Heart right ventricle (tissue), 16 donors: ENCODE measurements around the gene MTSS2. TPM values are rescaled to one million over a fixed set of nuclear protein-coding genes. Genes with fewer than 3 reads are reported as not detected.

Source experiments
- ATAC-seq, 8 donors: fragments of 200-7000 bp; cut with Tn5 transposase; one replicate each; pipeline ENCODE4 v1.9.1; 2020; ENCODE audit warnings: mild to moderate bottlenecking in 8 of 8, moderate library complexity in 8 of 8, moderate number of reproducible peaks in 1 of 8
- DNase-seq, 2 donors: peaks; one replicate each; pipeline ENCODE4 v3.0.0-alpha.2; 2020
- H3K27ac ChIP-seq, 10 donors: fragments of 200-600 bp; sonication (generic) in 2 of 10; one replicate each; pipeline versions ENCODE4 v1.5.0 to v1.8.0; 2020 to 2022; ENCODE audit warnings: mild to moderate bottlenecking in 3 of 10
- H3K27me3 ChIP-seq, 7 donors: fragments of 200-600 bp; one replicate each; pipeline ENCODE4 v1.8.0; 2021 to 2022; ENCODE audit warnings: mild to moderate bottlenecking in 2 of 7
- H3K36me3 ChIP-seq, 9 donors: fragments of 200-600 bp; sonication (generic) in 1 of 9; one replicate each; pipeline versions ENCODE4 v1.5.0 to v1.8.0; 2020 to 2022; ENCODE audit warnings: mild to moderate bottlenecking in 2 of 9
- H3K4me1 ChIP-seq, 9 donors: fragments of 200-600 bp; sonication (generic) in 1 of 9; one replicate each; pipeline versions ENCODE4 v1.5.0 to v1.8.0; 2020 to 2022; ENCODE audit warnings: mild to moderate bottlenecking in 4 of 9
- H3K4me3 ChIP-seq, 10 donors: fragments of 200-600 bp; sonication (generic) in 2 of 10; one replicate each; pipeline versions ENCODE4 v1.5.0 to v1.8.0; 2020 to 2022; ENCODE audit warnings: mild to moderate bottlenecking in 7 of 10, moderate library complexity in 2 of 10
- H3K9me3 ChIP-seq, 11 donors: fragments of 200-600 bp in 10 of 11; sonication (generic) in 2 of 11; one replicate each; pipeline versions ENCODE4 v1.5.0 to v1.8.0; 2013 to 2022; ENCODE audit warnings: mild to moderate bottlenecking in 2 of 11, control low read depth in 1 of 11, moderate library complexity in 1 of 11
- WGBS, 2 donors: extraction: QIAGEN DNeasy Blood & Tissue Kit; methylation state at CpG; one replicate each; pipeline ENCODE4 v1.1.7; 2013; ENCODE audit warnings: inconsistent platforms in 1 of 2; 5-methylcytosine and 5-hydroxymethylcytosine counted together
- intact Hi-C, 10 donors: fragments of 100-400 bp; cut with DNase I; formaldehyde crosslinking; loops; one replicate each; pipeline versions ENCODE4 v1.11.1 to v1.14.2; 2022
- polyA plus RNA-seq, 2 donors: library from polyadenylated mRNA; stranded (reverse); fragments of 200-250 nt; gene quantifications; one replicate each; pipeline ENCODE4 v1.2.3, GENCODE V29; 2013
- total RNA-seq, 10 donors: library from RNA; stranded (reverse); fragmentation: NEBNext Ultra II Directional in 3 of 10; extraction: Animal tissue kit (Norgen Biotek cat#: 25700) in 3 of 10; gene quantifications; one replicate each; pipeline versions ENCODE4 v1.2.1 to v1.2.4, GENCODE V29; 2021 to 2023
- TF ChIP-seq, protein P1 (sequence below), 9 donors: fragments of 200-600 bp; sonication (generic) in 2 of 9; IDR thresholded peaks; one replicate each; pipeline versions ENCODE4 v1.5.0 to v1.8.0; 2021 to 2022; ENCODE audit warnings: antibody characterized with exemption in 9 of 9, mild to moderate bottlenecking in 5 of 9, moderate library complexity in 1 of 9
- donor health status: Arrhythmogenic right ventricular cardiomyopathy.
- donor health status: ischemic (EF 13 %, LVEDD 7.1; RV severe dilation, severe dysfunction).
- donor health status: healthy with polysubstance abuse.
- donor health status: DM: no; HTN: yes; CAD: no.
- donor health status: DM: no; HTN: no; CAD: no.
- donor health status: ischemic (EF 25% LVEDD 6.9; RV normal size, moderate dysfunction).
- donor health status: ischemic (EF 25% LVEDD 5.7; RV mildly dilated, moderate dysfunction).
- donor health status: healthy.
- donor health status: DM: yes; HTN: yes; CAD: no.
- donor health status: Ischemic cardiomyopathy.
- donor health status: ischemic (EF 35%, LVEDD 5.7; RV mildly dilated, moderate dysfunction).
- donor health status: nonischemic (EF 11% LVEDD 7.7; RV severe dilation, severe dysfunction).
- donor health status: DM: yes; HTN: yes; CAD: no.
- donor health status: PGD.
- donor health status: ischemic (EF 29% LVEDD 5.4; RV normal size, mild dysfunction).
- donor health status: nonischemic (EF 23%, LVEDD 6.1; RV moderate dilation, normal function).

The MTSS2 gene
- total and polyA plus RNA-seq, 12 donors, result 39.0 to 121 (median 58.9) TPM

- TF ChIP-seq, protein P1, sequence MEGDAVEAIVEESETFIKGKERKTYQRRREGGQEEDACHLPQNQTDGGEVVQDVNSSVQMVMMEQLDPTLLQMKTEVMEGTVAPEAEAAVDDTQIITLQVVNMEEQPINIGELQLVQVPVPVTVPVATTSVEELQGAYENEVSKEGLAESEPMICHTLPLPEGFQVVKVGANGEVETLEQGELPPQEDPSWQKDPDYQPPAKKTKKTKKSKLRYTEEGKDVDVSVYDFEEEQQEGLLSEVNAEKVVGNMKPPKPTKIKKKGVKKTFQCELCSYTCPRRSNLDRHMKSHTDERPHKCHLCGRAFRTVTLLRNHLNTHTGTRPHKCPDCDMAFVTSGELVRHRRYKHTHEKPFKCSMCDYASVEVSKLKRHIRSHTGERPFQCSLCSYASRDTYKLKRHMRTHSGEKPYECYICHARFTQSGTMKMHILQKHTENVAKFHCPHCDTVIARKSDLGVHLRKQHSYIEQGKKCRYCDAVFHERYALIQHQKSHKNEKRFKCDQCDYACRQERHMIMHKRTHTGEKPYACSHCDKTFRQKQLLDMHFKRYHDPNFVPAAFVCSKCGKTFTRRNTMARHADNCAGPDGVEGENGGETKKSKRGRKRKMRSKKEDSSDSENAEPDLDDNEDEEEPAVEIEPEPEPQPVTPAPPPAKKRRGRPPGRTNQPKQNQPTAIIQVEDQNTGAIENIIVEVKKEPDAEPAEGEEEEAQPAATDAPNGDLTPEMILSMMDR (IDR thresholded peaks at IDR 0.05), result no peak
- Histone ChIP-seq H3K9me3 (no peaks in the 10 kb centered on the region), H3K4me3 (no peak overlapping the region), H3K36me3 (peaks cover 0 to 6% (median 0%) of the 10 kb centered on the region in 9 donors), H3K4me1 (peaks cover 4 to 42% (median 23%) of the 10 kb centered on the region in 9 donors), H3K27me3 (no peaks in the 10 kb centered on the region), H3K27ac (no peak overlapping the region)
- WGBS, 2 donors, result 82% methylated on average over 20 of the region's 20 CpGs
- ATAC-seq (no peak), DNase-seq (no peak)
- intact Hi-C loops, result no loop called here
Measured at GRCh38 chr16:70708366-70709246, 22.8 kb upstream of the MTSS2 start.

- ATAC-seq (peak in 4 of 8 donors; percentile 7 to 48 (median 28)), DNase-seq (no peak)
- 35 to 49% methylated on average over 7 of the region's 7 CpGs for WGBS, 2 donors
- H3K27ac ChIP-seq, result peak overlapping the region in 7 of 10 donors; percentile 21 to 56 (median 41)
- H3K36me3 ChIP-seq, result peaks cover 0 to 6% (median 0%) of the 10 kb centered on the region in 9 donors
- H3K4me1 ChIP-seq, result peaks cover 18 to 57% (median 33%) of the 10 kb centered on the region in 9 donors
- no peaks in the 10 kb centered on the region for H3K27me3 ChIP-seq
- intact Hi-C loops, result no loop called here
- H3K4me3 ChIP-seq, result peak overlapping the region in 1 of 10 donors; percentile 6
- TF ChIP-seq, protein P1 (IDR thresholded peaks at IDR 0.05), result no peak
- no peaks in the 10 kb centered on the region for H3K9me3 ChIP-seq
Measured at GRCh38 chr16:70706948-70707465, 21.2 kb upstream of the MTSS2 start.

GRCh38 chr16:70705056-70705455 lies 19.2 kb upstream of the MTSS2 start:
- TF ChIP-seq, protein P1 (IDR thresholded peaks at IDR 0.05), result no peak
- 94 to 97% methylated on average over 8 of the region's 8 CpGs for WGBS, 2 donors

GRCh38 chr16:70704586-70704985 lies 18.7 kb upstream of the MTSS2 start:
- ATAC-seq (no peak), DNase-seq (no peak)
- Histone ChIP-seq H3K9me3 (no peaks in the 10 kb centered on the region), H3K4me3 (no peak overlapping the region), H3K4me1 (peaks cover 29 to 78% (median 47%) of the 10 kb centered on the region in 9 donors), H3K36me3 (no peaks in the 10 kb centered on the region), H3K27me3 (no peaks in the 10 kb centered on the region), H3K27ac (peak overlapping the region in 3 of 10 donors; percentile 80 to 86 (median 83))
- intact Hi-C loops, result no loop called here
- TF ChIP-seq, protein P1 (IDR thresholded peaks at IDR 0.05), result no peak
- WGBS, 2 donors, result 86 to 89% methylated on average over 11 of the region's 11 CpGs

More at GRCh38 chr16:70705056-70705455, 19.2 kb upstream of the MTSS2 start:
- intact Hi-C loops, result no loop called here
- DNase-seq (no peak), ATAC-seq (no peak)
- Histone ChIP-seq H3K9me3 (no peaks in the 10 kb centered on the region), H3K36me3 (no peaks in the 10 kb centered on the region), H3K4me1 (peaks cover 29 to 77% (median 48%) of the 10 kb centered on the region in 9 donors), H3K4me3 (no peak overlapping the region), H3K27me3 (no peaks in the 10 kb centered on the region), H3K27ac (no peak overlapping the region)
